GM21576 (cell line): ENCODE measurements around the gene RAD51B.
"Not testable (repeated sequence)": the region's sequence is repeated elsewhere in the genome, so short reads cannot be mapped to it uniquely, and the experiment has no call there.

Experiments
- ATAC-seq: cut with Tn5 transposase; IDR thresholded peaks from one replicate; pipeline ENCODE4 v1.9.1; 2021; ENCODE audit warnings: mild to moderate bottlenecking, moderate library complexity; ENCODE audit not compliant: unreplicated experiment

Gene RAD51B

GRCh38 chr14:68198713-68199495 lies 379.3 kb downstream of the RAD51B start:
- ATAC-seq = no peak

- no peak for ATAC-seq
Observed at GRCh38 chr14:68199554-68200151, 380.1 kb downstream of the RAD51B start.

GRCh38 chr14:68203871-68204270 lies 384.3 kb downstream of the RAD51B start:
- ATAC-seq = no peak

GRCh38 chr14:68208218-68208617 lies 388.6 kb downstream of the RAD51B start:
- no peak for ATAC-seq

- ATAC-seq = no peak
Observed at GRCh38 chr14:68208626-68209317, 389.2 kb downstream of the RAD51B start.

GRCh38 chr14:68210729-68211299 lies 391.2 kb downstream of the RAD51B start:
- ATAC-seq = peak; percentile 96

GRCh38 chr14:68211421-68211820 lies 391.8 kb downstream of the RAD51B start:
- ATAC-seq = no peak

GRCh38 chr14:68211886-68212285 lies 392.3 kb downstream of the RAD51B start:
- ATAC-seq = no peak

GRCh38 chr14:68212361-68212760 lies 392.8 kb downstream of the RAD51B start:
- no peak for ATAC-seq

- ATAC-seq = no peak
Observed at GRCh38 chr14:68214431-68214830, 394.9 kb downstream of the RAD51B start.

- no peak for ATAC-seq
Observed at GRCh38 chr14:68215629-68216028, 396.1 kb downstream of the RAD51B start.

- no peak for ATAC-seq
Observed at GRCh38 chr14:68216079-68216478, 396.5 kb downstream of the RAD51B start.

GRCh38 chr14:68216957-68217356 lies 397.4 kb downstream of the RAD51B start:
- no peak for ATAC-seq

GRCh38 chr14:68217791-68218340 lies 398.3 kb downstream of the RAD51B start:
- ATAC-seq = no peak

GRCh38 chr14:68219407-68219806 lies 399.8 kb downstream of the RAD51B start:
- no peak for ATAC-seq

- not testable (repeated sequence) for ATAC-seq
Observed at GRCh38 chr14:68221046-68221445, 401.5 kb downstream of the RAD51B start.

GRCh38 chr14:68222154-68222553 lies 402.6 kb downstream of the RAD51B start:
- ATAC-seq = no peak

- ATAC-seq = no peak
Observed at GRCh38 chr14:68222726-68223125, 403.1 kb downstream of the RAD51B start.

GRCh38 chr14:68223631-68224030 lies 404.1 kb downstream of the RAD51B start:
- no peak for ATAC-seq

GRCh38 chr14:68225321-68225720 lies 405.7 kb downstream of the RAD51B start:
- ATAC-seq = no peak

GRCh38 chr14:68226523-68226922 lies 406.9 kb downstream of the RAD51B start:
- ATAC-seq = no peak
